ENCODE data around the gene SHISA7. TPM values are rescaled to one million over a fixed set of nuclear protein-coding genes. Genes with fewer than 3 reads are reported as not detected.

Gene SHISA7
- total and polyA plus RNA-seq, 5 donors from 2014 or later = not detected

GRCh38 chr19:55482967-55483705 lies 40.0 kb upstream of the SHISA7 start:
- Histone ChIP-seq H3K27ac (ENCODE audit: insufficient read depth, low read length, poor library complexity, severe bottlenecking) (no peak overlapping the region), H3K4me1 (ENCODE audit: control insufficient read depth, insufficient read depth, low read length, poor library complexity, severe bottlenecking) (peaks cover 22% of the 10 kb centered on the region), H3K36me3 (ENCODE audit: control insufficient read depth, insufficient read depth, low read length) (no peaks in the 10 kb centered on the region), H3K9me3 (ENCODE audit: control insufficient read depth in 2 of 2, low read length in 2 of 2) (no peaks in the 10 kb centered on the region), H3K4me3 (ENCODE audit: low read depth, low read length) (no peak overlapping the region), H3K27me3 (ENCODE audit: control insufficient read depth, insufficient read depth, low read length) (no peaks in the 10 kb centered on the region)
- no peaks in the 10 kb centered on the region for H3K9me3 Mint-ChIP-seq
- no peak for ATAC-seq (ENCODE audit: low read depth in 2 of 2)
- DNase-seq = no peak
- H3K4me3 Mint-ChIP-seq = no peak overlapping the region
- H3K27me3 Mint-ChIP-seq = no peaks in the 10 kb centered on the region
- no peak overlapping the region for H3K27ac Mint-ChIP-seq
- H3K36me3 Mint-ChIP-seq = peaks cover 5% of the 10 kb centered on the region
- H3K4me1 Mint-ChIP-seq = peaks cover 0 to 30% (median 16%) of the 10 kb centered on the region in 4 donors

GRCh38 chr19:55482156-55482961 lies 39.3 kb upstream of the SHISA7 start:
- Histone ChIP-seq H3K27me3 (ENCODE audit: control insufficient read depth, insufficient read depth, low read length) (no peaks in the 10 kb centered on the region), H3K36me3 (ENCODE audit: control insufficient read depth, insufficient read depth, low read length) (no peaks in the 10 kb centered on the region), H3K4me3 (ENCODE audit: low read depth, low read length) (no peak overlapping the region), H3K27ac (ENCODE audit: insufficient read depth, low read length, poor library complexity, severe bottlenecking) (no peak overlapping the region), H3K9me3 (ENCODE audit: control insufficient read depth in 2 of 2, low read length in 2 of 2) (no peaks in the 10 kb centered on the region), H3K4me1 (ENCODE audit: control insufficient read depth, insufficient read depth, low read length, poor library complexity, severe bottlenecking) (peaks cover 29% of the 10 kb centered on the region)
- H3K9me3 Mint-ChIP-seq = no peaks in the 10 kb centered on the region
- H3K27ac Mint-ChIP-seq = no peak overlapping the region
- H3K4me1 Mint-ChIP-seq = peaks cover 0 to 37% (median 23%) of the 10 kb centered on the region in 4 donors
- DNase-seq (no peak), ATAC-seq (ENCODE audit: low read depth in 2 of 2) (no peak)
- H3K4me3 Mint-ChIP-seq = no peak overlapping the region
- H3K27me3 Mint-ChIP-seq = no peaks in the 10 kb centered on the region
- H3K36me3 Mint-ChIP-seq = peaks cover 5% of the 10 kb centered on the region

- H3K36me3 ChIP-seq (ENCODE audit: control insufficient read depth, insufficient read depth, low read length) = no peaks in the 10 kb centered on the region
- no peak overlapping the region for H3K4me3 Mint-ChIP-seq
- ATAC-seq (ENCODE audit: low read depth in 2 of 2) = no peak
- peaks cover 34% of the 10 kb centered on the region for H3K4me1 ChIP-seq (ENCODE audit: control insufficient read depth, insufficient read depth, low read length, poor library complexity, severe bottlenecking)
- peaks cover 0 to 43% (median 26%) of the 10 kb centered on the region in 4 donors for H3K4me1 Mint-ChIP-seq
- peaks cover 5% of the 10 kb centered on the region for H3K36me3 Mint-ChIP-seq
- no peak for DNase-seq
- no peak overlapping the region for H3K4me3 ChIP-seq (ENCODE audit: low read depth, low read length)
- no peaks in the 10 kb centered on the region for H3K9me3 Mint-ChIP-seq
- peaks cover 5% of the 10 kb centered on the region for H3K27me3 Mint-ChIP-seq
- H3K27me3 ChIP-seq (ENCODE audit: control insufficient read depth, insufficient read depth, low read length) = no peaks in the 10 kb centered on the region
- no peaks in the 10 kb centered on the region for H3K9me3 ChIP-seq (ENCODE audit: control insufficient read depth in 2 of 2, low read length in 2 of 2)
- no peak overlapping the region for H3K27ac ChIP-seq (ENCODE audit: insufficient read depth, low read length, poor library complexity, severe bottlenecking)
- H3K27ac Mint-ChIP-seq = no peak overlapping the region
Measured at GRCh38 chr19:55481794-55482155, 38.7 kb upstream of the SHISA7 start.

GRCh38 chr19:55481148-55481793 lies 38.2 kb upstream of the SHISA7 start:
- Histone ChIP-seq H3K27ac (ENCODE audit: insufficient read depth, low read length, poor library complexity, severe bottlenecking) (no peak overlapping the region), H3K4me1 (ENCODE audit: control insufficient read depth, insufficient read depth, low read length, poor library complexity, severe bottlenecking) (peaks cover 34% of the 10 kb centered on the region), H3K9me3 (ENCODE audit: control insufficient read depth in 2 of 2, low read length in 2 of 2) (no peaks in the 10 kb centered on the region), H3K4me3 (ENCODE audit: low read depth, low read length) (no peak overlapping the region), H3K27me3 (ENCODE audit: control insufficient read depth, insufficient read depth, low read length) (no peaks in the 10 kb centered on the region), H3K36me3 (ENCODE audit: control insufficient read depth, insufficient read depth, low read length) (no peaks in the 10 kb centered on the region)
- no peak overlapping the region for H3K4me3 Mint-ChIP-seq
- peaks cover 5% of the 10 kb centered on the region for H3K36me3 Mint-ChIP-seq
- H3K9me3 Mint-ChIP-seq = no peaks in the 10 kb centered on the region
- peaks cover 5% of the 10 kb centered on the region for H3K27me3 Mint-ChIP-seq
- DNase-seq (no peak), ATAC-seq (ENCODE audit: low read depth in 2 of 2) (no peak)
- peaks cover 0 to 45% (median 26%) of the 10 kb centered on the region in 4 donors for H3K4me1 Mint-ChIP-seq
- H3K27ac Mint-ChIP-seq = no peak overlapping the region

GRCh38 chr19:55479451-55480230 lies 36.5 kb upstream of the SHISA7 start:
- Histone ChIP-seq H3K27me3 (ENCODE audit: control insufficient read depth, insufficient read depth, low read length) (no peaks in the 10 kb centered on the region), H3K9me3 (ENCODE audit: control insufficient read depth in 2 of 2, low read length in 2 of 2) (no peaks in the 10 kb centered on the region), H3K4me3 (ENCODE audit: low read depth, low read length) (no peak overlapping the region), H3K36me3 (ENCODE audit: control insufficient read depth, insufficient read depth, low read length) (no peaks in the 10 kb centered on the region), H3K27ac (ENCODE audit: insufficient read depth, low read length, poor library complexity, severe bottlenecking) (no peak overlapping the region), H3K4me1 (ENCODE audit: control insufficient read depth, insufficient read depth, low read length, poor library complexity, severe bottlenecking) (peaks cover 32% of the 10 kb centered on the region)
- H3K4me3 Mint-ChIP-seq = peak overlapping the region; percentile 26 to 95 (median 76)
- DNase-seq (no peak), ATAC-seq (ENCODE audit: low read depth in 2 of 2) (no peak)
- H3K27ac Mint-ChIP-seq = peak overlapping the region; percentile 27 to 82 (median 59)
- peaks cover 5% of the 10 kb centered on the region for H3K27me3 Mint-ChIP-seq
- H3K9me3 Mint-ChIP-seq = no peaks in the 10 kb centered on the region
- peaks cover 0 to 46% (median 23%) of the 10 kb centered on the region in 4 donors for H3K4me1 Mint-ChIP-seq
- H3K36me3 Mint-ChIP-seq = peaks cover 5% of the 10 kb centered on the region

GRCh38 chr19:55479045-55479444 lies 35.9 kb upstream of the SHISA7 start:
- peak overlapping the region in 1 of 3 donors; percentile 82 for H3K27ac Mint-ChIP-seq

GRCh38 chr19:55478364-55478763 lies 35.3 kb upstream of the SHISA7 start:
- H3K27me3 Mint-ChIP-seq = peaks cover 5% of the 10 kb centered on the region
- no peaks in the 10 kb centered on the region for H3K27me3 ChIP-seq (ENCODE audit: control insufficient read depth, insufficient read depth, low read length)
- no peak for ATAC-seq (ENCODE audit: low read depth in 2 of 2)
- H3K9me3 Mint-ChIP-seq = no peaks in the 10 kb centered on the region
- H3K27ac ChIP-seq (ENCODE audit: insufficient read depth, low read length, poor library complexity, severe bottlenecking) = no peak overlapping the region
- peak overlapping the region in 2 of 3 donors; percentile 82 to 94 for H3K27ac Mint-ChIP-seq
- no peak for DNase-seq
- H3K4me1 Mint-ChIP-seq = peaks cover 0 to 42% (median 23%) of the 10 kb centered on the region in 4 donors
- no peaks in the 10 kb centered on the region for H3K9me3 ChIP-seq (ENCODE audit: control insufficient read depth in 2 of 2, low read length in 2 of 2)
- H3K4me1 ChIP-seq (ENCODE audit: control insufficient read depth, insufficient read depth, low read length, poor library complexity, severe bottlenecking) = peaks cover 19% of the 10 kb centered on the region
- peak overlapping the region; percentile 18 to 98 (median 88) for H3K4me3 Mint-ChIP-seq
- H3K4me3 ChIP-seq (ENCODE audit: low read depth, low read length) = no peak overlapping the region
- peaks cover 5% of the 10 kb centered on the region for H3K36me3 Mint-ChIP-seq
- H3K36me3 ChIP-seq (ENCODE audit: control insufficient read depth, insufficient read depth, low read length) = no peaks in the 10 kb centered on the region

More at GRCh38 chr19:55479045-55479444, 35.9 kb upstream of the SHISA7 start:
- Mint-ChIP-seq H3K27me3 (peaks cover 5% of the 10 kb centered on the region), H3K4me3 (peak overlapping the region; percentile 65 to 95 (median 75)), H3K36me3 (peaks cover 5% of the 10 kb centered on the region), H3K9me3 (no peaks in the 10 kb centered on the region), H3K4me1 (peaks cover 0 to 42% (median 23%) of the 10 kb centered on the region in 4 donors)
- Histone ChIP-seq H3K4me1 (ENCODE audit: control insufficient read depth, insufficient read depth, low read length, poor library complexity, severe bottlenecking) (peaks cover 26% of the 10 kb centered on the region), H3K27ac (ENCODE audit: insufficient read depth, low read length, poor library complexity, severe bottlenecking) (no peak overlapping the region), H3K27me3 (ENCODE audit: control insufficient read depth, insufficient read depth, low read length) (no peaks in the 10 kb centered on the region), H3K4me3 (ENCODE audit: low read depth, low read length) (no peak overlapping the region), H3K36me3 (ENCODE audit: control insufficient read depth, insufficient read depth, low read length) (no peaks in the 10 kb centered on the region), H3K9me3 (ENCODE audit: control insufficient read depth in 2 of 2, low read length in 2 of 2) (no peaks in the 10 kb centered on the region)
- ATAC-seq (ENCODE audit: low read depth in 2 of 2) (no peak), DNase-seq (no peak)
